ENCODE measurements around the gene USP36. TPM values are rescaled to one million over a fixed set of nuclear protein-coding genes. Genes with fewer than 3 reads are reported as not detected.
"Not testable (repeated sequence)": the region's sequence is repeated elsewhere in the genome, so short reads cannot be mapped to it uniquely, and the experiment has no call there.

The USP36 gene
- total RNA-seq, 1 experiment from 2014 or later: 16.3 TPM

GRCh38 chr17:78751000-78751399 is 89.6 kb downstream of the USP36 start:
- not testable (repeated sequence) for DNase-seq, H3K4me3 ChIP-seq

GRCh38 chr17:78748730-78749317 is 91.8 kb downstream of the USP36 start:
- H3K9me3 ChIP-seq: no peaks in the 10 kb centered on the region
- no peak overlapping the region for H3K4me3 ChIP-seq
- no peaks in the 10 kb centered on the region for H3K36me3 ChIP-seq
- DNase-seq: no peak
- H3K27me3 ChIP-seq: no peaks in the 10 kb centered on the region

More at GRCh38 chr17:78751000-78751399, 89.6 kb downstream of the USP36 start:
- not testable (repeated sequence) for H3K27me3 ChIP-seq, H3K36me3 ChIP-seq, H3K9me3 ChIP-seq

GRCh38 chr17:78748048-78748729 is 92.4 kb downstream of the USP36 start:
- Histone ChIP-seq H3K4me3 (no peak overlapping the region), H3K9me3 (no peaks in the 10 kb centered on the region), H3K27me3 (no peaks in the 10 kb centered on the region), H3K36me3 (no peaks in the 10 kb centered on the region)
- DNase-seq: no peak

- H3K4me3 ChIP-seq: no peak overlapping the region
- H3K27me3 ChIP-seq: no peaks in the 10 kb centered on the region
- H3K36me3 ChIP-seq: no peaks in the 10 kb centered on the region
- DNase-seq: no peak
- H3K9me3 ChIP-seq: no peaks in the 10 kb centered on the region
These were observed 93.1 kb downstream of the USP36 start for GRCh38 chr17:78747488-78747887.

GRCh38 chr17:78746949-78747269 is 93.7 kb downstream of the USP36 start:
- no peak for DNase-seq
- no peaks in the 10 kb centered on the region for H3K9me3 ChIP-seq
- no peak overlapping the region for H3K4me3 ChIP-seq

GRCh38 chr17:78746263-78746948 is 94.2 kb downstream of the USP36 start:
- Histone ChIP-seq H3K27me3 (no peaks in the 10 kb centered on the region), H3K4me3 (no peak overlapping the region), H3K36me3 (no peaks in the 10 kb centered on the region), H3K9me3 (no peaks in the 10 kb centered on the region)
- no peak for DNase-seq

More at GRCh38 chr17:78746949-78747269, 93.7 kb downstream of the USP36 start:
- no peaks in the 10 kb centered on the region for H3K27me3 ChIP-seq
- no peaks in the 10 kb centered on the region for H3K36me3 ChIP-seq

Other genes starting within 250 kb of the USP36 start
- 11.2 and 17.2 TPM in 2 replicates for gene CYTH1, start 58.5 kb downstream of the USP36 start, total RNA-seq (2014; rRNA removed; shearing (Covaris generic); ENCODE audit: low replicate concordance)
- gene CEP295NL, start 62.4 kb upstream of the USP36 start, total RNA-seq (2014; rRNA removed; shearing (Covaris generic); ENCODE audit: low replicate concordance): 0.67 TPM in 1 of 2 replicates, not detected in the other
- 127 and 145 TPM in 2 replicates for gene TIMP2, start 84.6 kb upstream of the USP36 start, total RNA-seq (2014; rRNA removed; shearing (Covaris generic); ENCODE audit: low replicate concordance)
- gene LGALS3BP, start 139.1 kb upstream of the USP36 start, total RNA-seq (2014; rRNA removed; shearing (Covaris generic); ENCODE audit: low replicate concordance): 204 and 434 TPM in 2 replicates
- 107 and 112 TPM in 2 replicates for gene CANT1, start 168.9 kb upstream of the USP36 start, total RNA-seq (2014; rRNA removed; shearing (Covaris generic); ENCODE audit: low replicate concordance)
- gene C1QTNF1, start 183.4 kb upstream of the USP36 start, total RNA-seq (2014; rRNA removed; shearing (Covaris generic); ENCODE audit: low replicate concordance): 23.1 and 38.4 TPM in 2 replicates
- gene ENGASE, start 234.0 kb upstream of the USP36 start, total RNA-seq (2014; rRNA removed; shearing (Covaris generic); ENCODE audit: low replicate concordance): 10.5 and 12.4 TPM in 2 replicates